ENCODE data around the gene ZZZ3. TPM values are rescaled to one million over a fixed set of nuclear protein-coding genes. Genes with fewer than 3 reads are reported as not detected.

The ZZZ3 gene
- total and polyA plus RNA-seq, 2 of the 13 experiments (the other 11 are each of a cell fraction or from before 2014, with no cell fraction given), result 18.1 to 50.2 TPM

DNA sequence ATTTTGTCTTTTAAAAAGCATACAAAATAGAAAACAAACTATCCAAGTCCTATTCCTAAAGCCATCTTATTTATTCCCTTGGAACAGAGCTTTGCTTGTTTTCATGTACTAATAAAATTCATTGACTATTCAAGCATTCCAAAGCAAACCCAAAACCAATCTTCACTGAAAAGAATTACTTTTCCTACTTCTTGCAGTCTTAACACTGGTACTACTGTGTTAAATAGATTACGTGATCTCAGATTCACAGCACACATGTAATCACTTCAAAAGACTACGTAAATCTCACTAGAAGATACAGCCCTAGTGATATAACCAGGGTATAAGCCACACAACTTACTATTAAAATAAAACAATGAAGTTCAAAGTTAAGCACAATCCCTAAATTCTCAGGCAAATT is 39.0 kb downstream of the ZZZ3 start (continued):
- TF ChIP-seq TFDP1 (CRISPR knock-in tag; IDR thresholded peaks at IDR 0.05; ENCODE audit: borderline replicate concordance) (no peak), ZNF367 (CRISPR knock-in tag; IDR thresholded peaks at IDR 0.05; ENCODE audit: borderline replicate concordance) (no peak), ZKSCAN1 (IDR thresholded peaks at IDR 0.05; ENCODE audit: low read length) (no peak)
- TF ChIP-seq, protein P1, sequence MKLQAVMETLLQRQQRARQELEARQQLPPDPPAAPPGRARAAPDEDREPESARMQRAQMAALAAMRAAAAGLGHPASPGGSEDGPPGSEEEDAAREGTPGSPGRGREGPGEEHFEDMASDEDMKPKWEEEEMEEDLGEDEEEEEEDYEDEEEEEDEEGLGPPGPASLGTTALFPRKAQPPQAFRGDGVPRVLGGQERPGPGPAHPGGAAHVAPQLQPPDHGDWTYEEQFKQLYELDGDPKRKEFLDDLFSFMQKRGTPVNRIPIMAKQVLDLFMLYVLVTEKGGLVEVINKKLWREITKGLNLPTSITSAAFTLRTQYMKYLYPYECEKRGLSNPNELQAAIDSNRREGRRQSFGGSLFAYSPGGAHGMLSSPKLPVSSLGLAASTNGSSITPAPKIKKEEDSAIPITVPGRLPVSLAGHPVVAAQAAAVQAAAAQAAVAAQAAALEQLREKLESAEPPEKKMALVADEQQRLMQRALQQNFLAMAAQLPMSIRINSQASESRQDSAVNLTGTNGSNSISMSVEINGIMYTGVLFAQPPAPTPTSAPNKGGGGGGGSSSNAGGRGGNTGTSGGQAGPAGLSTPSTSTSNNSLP (IDR thresholded peaks at IDR 0.05; ENCODE audit: low read depth, low read length), result no peak
- TF ChIP-seq, protein P2, sequence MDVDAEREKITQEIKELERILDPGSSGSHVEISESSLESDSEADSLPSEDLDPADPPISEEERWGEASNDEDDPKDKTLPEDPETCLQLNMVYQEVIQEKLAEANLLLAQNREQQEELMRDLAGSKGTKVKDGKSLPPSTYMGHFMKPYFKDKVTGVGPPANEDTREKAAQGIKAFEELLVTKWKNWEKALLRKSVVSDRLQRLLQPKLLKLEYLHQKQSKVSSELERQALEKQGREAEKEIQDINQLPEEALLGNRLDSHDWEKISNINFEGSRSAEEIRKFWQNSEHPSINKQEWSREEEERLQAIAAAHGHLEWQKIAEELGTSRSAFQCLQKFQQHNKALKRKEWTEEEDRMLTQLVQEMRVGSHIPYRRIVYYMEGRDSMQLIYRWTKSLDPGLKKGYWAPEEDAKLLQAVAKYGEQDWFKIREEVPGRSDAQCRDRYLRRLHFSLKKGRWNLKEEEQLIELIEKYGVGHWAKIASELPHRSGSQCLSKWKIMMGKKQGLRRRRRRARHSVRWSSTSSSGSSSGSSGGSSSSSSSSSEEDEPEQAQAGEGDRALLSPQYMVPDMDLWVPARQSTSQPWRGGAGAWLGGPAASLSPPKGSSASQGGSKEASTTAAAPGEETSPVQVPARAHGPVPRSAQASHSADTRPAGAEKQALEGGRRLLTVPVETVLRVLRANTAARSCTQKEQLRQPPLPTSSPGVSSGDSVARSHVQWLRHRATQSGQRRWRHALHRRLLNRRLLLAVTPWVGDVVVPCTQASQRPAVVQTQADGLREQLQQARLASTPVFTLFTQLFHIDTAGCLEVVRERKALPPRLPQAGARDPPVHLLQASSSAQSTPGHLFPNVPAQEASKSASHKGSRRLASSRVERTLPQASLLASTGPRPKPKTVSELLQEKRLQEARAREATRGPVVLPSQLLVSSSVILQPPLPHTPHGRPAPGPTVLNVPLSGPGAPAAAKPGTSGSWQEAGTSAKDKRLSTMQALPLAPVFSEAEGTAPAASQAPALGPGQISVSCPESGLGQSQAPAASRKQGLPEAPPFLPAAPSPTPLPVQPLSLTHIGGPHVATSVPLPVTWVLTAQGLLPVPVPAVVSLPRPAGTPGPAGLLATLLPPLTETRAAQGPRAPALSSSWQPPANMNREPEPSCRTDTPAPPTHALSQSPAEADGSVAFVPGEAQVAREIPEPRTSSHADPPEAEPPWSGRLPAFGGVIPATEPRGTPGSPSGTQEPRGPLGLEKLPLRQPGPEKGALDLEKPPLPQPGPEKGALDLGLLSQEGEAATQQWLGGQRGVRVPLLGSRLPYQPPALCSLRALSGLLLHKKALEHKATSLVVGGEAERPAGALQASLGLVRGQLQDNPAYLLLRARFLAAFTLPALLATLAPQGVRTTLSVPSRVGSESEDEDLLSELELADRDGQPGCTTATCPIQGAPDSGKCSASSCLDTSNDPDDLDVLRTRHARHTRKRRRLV (CRISPR knock-in tag; IDR thresholded peaks at IDR 0.05), result no peak

Measured in HepG2 (cell line).